ENCODE results near the gene LRP2BP.

LRP2BP gene

GRCh38 chr4:185374573-185374972 lies 21.2 kb downstream of the LRP2BP start:
- Histone ChIP-seq H3K27me3 (ENCODE audit: control insufficient read depth in 1 of 2, insufficient read depth in 1 of 2, low read length in 2 of 2) (no peaks in the 10 kb centered on the region), H2BK15ac (ENCODE audit: low read depth, poor library complexity, severe bottlenecking) (no peak overlapping the region), H3K9ac (ENCODE audit: low read length) (no peak overlapping the region), H3K18ac (ENCODE audit: low read depth in 1 of 2, low read length in 2 of 2) (no peak overlapping the region), H3K4me3 (ENCODE audit: insufficient read depth in 1 of 2, low read depth in 1 of 2, low read length in 2 of 2) (no peak overlapping the region), H2BK5ac (ENCODE audit: low read depth, low read length, poor library complexity, severe bottlenecking) (no peak overlapping the region), H2BK12ac (ENCODE audit: low read length in 2 of 2) (no peak overlapping the region), H4K91ac (ENCODE audit: low read length) (no peak overlapping the region), H2AK5ac (ENCODE audit: low read length, severe bottlenecking) (no peak overlapping the region), H3K4me1 (ENCODE audit: control insufficient read depth, insufficient read depth, low read depth, low read length) (no peaks in the 10 kb centered on the region), H2AFZ (ENCODE audit: low read depth, low read length) (no peak overlapping the region), H3K23ac (ENCODE audit: low read length in 2 of 2) (no peak overlapping the region), H3K27ac (ENCODE audit: low read length, poor library complexity, severe bottlenecking) (no peak overlapping the region), H3K4me2 (ENCODE audit: low read length, poor library complexity, severe bottlenecking) (no peak overlapping the region), H4K8ac (ENCODE audit: low read length) (no peak overlapping the region), H3K4ac (ENCODE audit: low read depth in 1 of 2, low read length in 2 of 2) (no peak overlapping the region), H3K36me3 (ENCODE audit: control insufficient read depth in 1 of 2, insufficient read depth in 2 of 2, low read depth in 1 of 2, low read length in 2 of 2) (peaks cover 13 to 44% of the 10 kb centered on the region in 2 experiments), H3K14ac (ENCODE audit: low read length in 2 of 2) (no peak overlapping the region), H3K79me1 (replicated peaks; ENCODE audit: low read length, poor library complexity, severe bottlenecking) (no peaks in the 10 kb centered on the region), H2BK120ac (ENCODE audit: low read depth, low read length) (no peak overlapping the region), H3K9me3 (ENCODE audit: control insufficient read depth, low read length) (no peaks in the 10 kb centered on the region)
- WGBS, result 96% methylated on average over 5 of the region's 6 CpGs
- DNase-seq, result no peak

GRCh38 chr4:185374027-185374426 lies 21.7 kb downstream of the LRP2BP start:
- H2BK12ac ChIP-seq (ENCODE audit: low read length in 2 of 2), result no peak overlapping the region

GRCh38 chr4:185371702-185372101 lies 24.0 kb downstream of the LRP2BP start:
- H3K27me3 ChIP-seq (ENCODE audit: control insufficient read depth in 1 of 2, insufficient read depth in 1 of 2, low read length in 2 of 2), result no peaks in the 10 kb centered on the region
- H2AFZ ChIP-seq (ENCODE audit: low read depth, low read length), result no peak overlapping the region
- H3K4me3 ChIP-seq (ENCODE audit: insufficient read depth in 1 of 2, low read depth in 1 of 2, low read length in 2 of 2), result no peak overlapping the region
- no peak overlapping the region for H2AK5ac ChIP-seq (ENCODE audit: low read length, severe bottlenecking)
- peak overlapping the region; percentile 61 for H4K8ac ChIP-seq (ENCODE audit: low read length)
- H3K18ac ChIP-seq (ENCODE audit: low read depth in 1 of 2, low read length in 2 of 2), result no peak overlapping the region
- no peak overlapping the region for H3K4me2 ChIP-seq (ENCODE audit: low read length, poor library complexity, severe bottlenecking)
- no peaks in the 10 kb centered on the region for H3K79me1 ChIP-seq (replicated peaks; ENCODE audit: low read length, poor library complexity, severe bottlenecking)
- no peak overlapping the region for H3K23ac ChIP-seq (ENCODE audit: low read length in 2 of 2)
- peak overlapping the region; percentile 17 for H2BK15ac ChIP-seq (ENCODE audit: low read depth, poor library complexity, severe bottlenecking)
- no peak for DNase-seq
- no peak overlapping the region for H2BK12ac ChIP-seq (ENCODE audit: low read length in 2 of 2)
- H4K91ac ChIP-seq (ENCODE audit: low read length), result no peak overlapping the region
- WGBS, result 100% methylated on average over 6 of the region's 11 CpGs
- no peak overlapping the region for H3K27ac ChIP-seq (ENCODE audit: low read length, poor library complexity, severe bottlenecking)
- H3K4me1 ChIP-seq (ENCODE audit: control insufficient read depth, insufficient read depth, low read depth, low read length), result no peaks in the 10 kb centered on the region
- no peak overlapping the region for H2BK5ac ChIP-seq (ENCODE audit: low read depth, low read length, poor library complexity, severe bottlenecking)
- peaks cover 9 to 31% of the 10 kb centered on the region in 2 experiments for H3K36me3 ChIP-seq (ENCODE audit: control insufficient read depth in 1 of 2, insufficient read depth in 2 of 2, low read depth in 1 of 2, low read length in 2 of 2)
- H3K9ac ChIP-seq (ENCODE audit: low read length), result no peak overlapping the region
- H3K4ac ChIP-seq (ENCODE audit: low read depth in 1 of 2, low read length in 2 of 2), result no peak overlapping the region
- H2BK120ac ChIP-seq (ENCODE audit: low read depth, low read length), result no peak overlapping the region
- no peak overlapping the region for H3K14ac ChIP-seq (ENCODE audit: low read length in 2 of 2)
- H3K9me3 ChIP-seq (ENCODE audit: control insufficient read depth, low read length), result no peaks in the 10 kb centered on the region

More at GRCh38 chr4:185374027-185374426, 21.7 kb downstream of the LRP2BP start:
- no peak overlapping the region for H3K23ac ChIP-seq (ENCODE audit: low read length in 2 of 2)
- no peak overlapping the region for H3K14ac ChIP-seq (ENCODE audit: low read length in 2 of 2)
- H2AK5ac ChIP-seq (ENCODE audit: low read length, severe bottlenecking), result no peak overlapping the region
- no peak overlapping the region for H3K18ac ChIP-seq (ENCODE audit: low read depth in 1 of 2, low read length in 2 of 2)
- H3K9ac ChIP-seq (ENCODE audit: low read length), result no peak overlapping the region
- H3K4me3 ChIP-seq (ENCODE audit: insufficient read depth in 1 of 2, low read depth in 1 of 2, low read length in 2 of 2), result no peak overlapping the region
- H3K79me1 ChIP-seq (replicated peaks; ENCODE audit: low read length, poor library complexity, severe bottlenecking), result no peaks in the 10 kb centered on the region
- H3K27ac ChIP-seq (ENCODE audit: low read length, poor library complexity, severe bottlenecking), result no peak overlapping the region
- 98% methylated on average over 7 of the region's 7 CpGs for WGBS
- H4K8ac ChIP-seq (ENCODE audit: low read length), result no peak overlapping the region
- H4K91ac ChIP-seq (ENCODE audit: low read length), result no peak overlapping the region
- no peaks in the 10 kb centered on the region for H3K27me3 ChIP-seq (ENCODE audit: control insufficient read depth in 1 of 2, insufficient read depth in 1 of 2, low read length in 2 of 2)
- H3K4me1 ChIP-seq (ENCODE audit: control insufficient read depth, insufficient read depth, low read depth, low read length), result no peaks in the 10 kb centered on the region
- H3K9me3 ChIP-seq (ENCODE audit: control insufficient read depth, low read length), result no peaks in the 10 kb centered on the region
- H2AFZ ChIP-seq (ENCODE audit: low read depth, low read length), result no peak overlapping the region
- H2BK15ac ChIP-seq (ENCODE audit: low read depth, poor library complexity, severe bottlenecking), result no peak overlapping the region
- H2BK120ac ChIP-seq (ENCODE audit: low read depth, low read length), result no peak overlapping the region
- H3K4me2 ChIP-seq (ENCODE audit: low read length, poor library complexity, severe bottlenecking), result no peak overlapping the region
- H2BK5ac ChIP-seq (ENCODE audit: low read depth, low read length, poor library complexity, severe bottlenecking), result no peak overlapping the region
- no peak overlapping the region for H3K4ac ChIP-seq (ENCODE audit: low read depth in 1 of 2, low read length in 2 of 2)
- H3K36me3 ChIP-seq (ENCODE audit: control insufficient read depth in 1 of 2, insufficient read depth in 2 of 2, low read depth in 1 of 2, low read length in 2 of 2), result peaks cover 13 to 44% of the 10 kb centered on the region in 2 experiments
- DNase-seq, result no peak

- no peak overlapping the region for H2BK120ac ChIP-seq (ENCODE audit: low read depth, low read length)
- H3K9me3 ChIP-seq (ENCODE audit: control insufficient read depth, low read length), result no peaks in the 10 kb centered on the region
- no peaks in the 10 kb centered on the region for H3K27me3 ChIP-seq (ENCODE audit: control insufficient read depth in 1 of 2, insufficient read depth in 1 of 2, low read length in 2 of 2)
- H2BK12ac ChIP-seq (ENCODE audit: low read length in 2 of 2), result no peak overlapping the region
- H3K27ac ChIP-seq (ENCODE audit: low read length, poor library complexity, severe bottlenecking), result no peak overlapping the region
- H3K79me1 ChIP-seq (replicated peaks; ENCODE audit: low read length, poor library complexity, severe bottlenecking), result no peaks in the 10 kb centered on the region
- H4K8ac ChIP-seq (ENCODE audit: low read length), result no peak overlapping the region
- H3K4me2 ChIP-seq (ENCODE audit: low read length, poor library complexity, severe bottlenecking), result no peak overlapping the region
- H3K9ac ChIP-seq (ENCODE audit: low read length), result no peak overlapping the region
- H3K14ac ChIP-seq (ENCODE audit: low read length in 2 of 2), result no peak overlapping the region
- over 99% methylated on average over 10 of the region's 11 CpGs for WGBS
- no peak overlapping the region for H3K18ac ChIP-seq (ENCODE audit: low read depth in 1 of 2, low read length in 2 of 2)
- no peaks in the 10 kb centered on the region for H3K4me1 ChIP-seq (ENCODE audit: control insufficient read depth, insufficient read depth, low read depth, low read length)
- no peak overlapping the region for H3K4me3 ChIP-seq (ENCODE audit: insufficient read depth in 1 of 2, low read depth in 1 of 2, low read length in 2 of 2)
- H2BK15ac ChIP-seq (ENCODE audit: low read depth, poor library complexity, severe bottlenecking), result no peak overlapping the region
- no peak overlapping the region for H4K91ac ChIP-seq (ENCODE audit: low read length)
- H2AK5ac ChIP-seq (ENCODE audit: low read length, severe bottlenecking), result no peak overlapping the region
- H2AFZ ChIP-seq (ENCODE audit: low read depth, low read length), result no peak overlapping the region
- H3K36me3 ChIP-seq (ENCODE audit: control insufficient read depth in 1 of 2, insufficient read depth in 2 of 2, low read depth in 1 of 2, low read length in 2 of 2), result peaks cover 9 to 31% of the 10 kb centered on the region in 2 experiments
- no peak overlapping the region for H3K4ac ChIP-seq (ENCODE audit: low read depth in 1 of 2, low read length in 2 of 2)
- H3K23ac ChIP-seq (ENCODE audit: low read length in 2 of 2), result no peak overlapping the region
- no peak for DNase-seq
- no peak overlapping the region for H2BK5ac ChIP-seq (ENCODE audit: low read depth, low read length, poor library complexity, severe bottlenecking)
These were observed 25.3 kb downstream of the LRP2BP start for GRCh38 chr4:185370268-185370949.

All from mesenchymal stem cell (in vitro differentiated cells and primary cell).